ENCODE data around the gene LYSMD1. TPM values are rescaled to one million over a fixed set of nuclear protein-coding genes. Genes with fewer than 3 reads are reported as not detected.

Gene LYSMD1
- total and polyA plus RNA-seq, 2 of the 4 experiments (the other 2 are of a cell fraction): 5.9 to 10.4 TPM

DNA sequence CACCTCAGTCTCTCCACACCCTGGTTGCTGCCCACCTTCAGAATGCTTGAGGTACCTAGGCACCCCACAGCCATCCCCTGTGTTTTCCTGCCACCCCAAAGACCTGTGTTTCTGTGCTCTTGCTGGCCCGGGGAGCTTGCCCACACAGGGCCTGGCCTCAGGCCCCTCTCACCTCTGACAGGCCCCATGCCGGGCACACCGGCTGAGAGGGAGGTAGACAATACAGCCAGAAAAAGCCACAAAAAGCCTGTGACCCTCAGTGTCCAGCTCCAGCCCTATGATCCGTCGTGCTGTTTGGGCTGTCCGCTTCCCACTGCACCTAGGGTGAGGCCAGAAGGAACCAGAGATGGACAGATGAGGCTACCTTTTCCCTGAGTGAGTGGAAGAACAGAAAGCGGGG lies 30.7 kb downstream of the LYSMD1 start:
- H2BK15ac ChIP-seq (ENCODE audit: low read depth, low read length): no peak overlapping the region
- in situ Hi-C loops (cut with MboI; ENCODE audit: low sequenced_read_pairs) (no loop called here), intact Hi-C loops (cut with micrococcal nuclease) (no loop called here), dilution Hi-C loops (cut with HindIII; ENCODE audit: low sequenced_read_pairs, unreplicated experiment) (no loop called here)
- no peak overlapping the region for H2BK120ac ChIP-seq (ENCODE audit: low read depth, low read length)
- H3K4me1 ChIP-seq (ENCODE audit: control insufficient read depth, insufficient read depth, low read length): no peaks in the 10 kb centered on the region
- no peak overlapping the region for H2AK5ac ChIP-seq (ENCODE audit: low read depth, low read length)
- no peak overlapping the region for H3K14ac ChIP-seq (replicated peaks; ENCODE audit: low read depth, low read length)
- no peak overlapping the region for H3K27ac ChIP-seq (ENCODE audit: insufficient read depth, low read length)
- no peak overlapping the region for H4K91ac ChIP-seq (ENCODE audit: insufficient read depth, low read depth, low read length)
- 100% methylated on average over 4 of the region's 7 CpGs; no CpG with 5 or more reads in 1 of the 2 experiments for WGBS, 2 experiments (ENCODE audit: extremely low coverage in 2 of 2, insufficient read length in 1 of 2)
- TF ChIP-seq, protein P1, sequence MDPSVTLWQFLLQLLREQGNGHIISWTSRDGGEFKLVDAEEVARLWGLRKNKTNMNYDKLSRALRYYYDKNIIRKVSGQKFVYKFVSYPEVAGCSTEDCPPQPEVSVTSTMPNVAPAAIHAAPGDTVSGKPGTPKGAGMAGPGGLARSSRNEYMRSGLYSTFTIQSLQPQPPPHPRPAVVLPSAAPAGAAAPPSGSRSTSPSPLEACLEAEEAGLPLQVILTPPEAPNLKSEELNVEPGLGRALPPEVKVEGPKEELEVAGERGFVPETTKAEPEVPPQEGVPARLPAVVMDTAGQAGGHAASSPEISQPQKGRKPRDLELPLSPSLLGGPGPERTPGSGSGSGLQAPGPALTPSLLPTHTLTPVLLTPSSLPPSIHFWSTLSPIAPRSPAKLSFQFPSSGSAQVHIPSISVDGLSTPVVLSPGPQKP (IDR thresholded peaks at IDR 0.05; ENCODE audit: borderline replicate concordance, low read depth, low read length): no peak
- no peak for TF ChIP-seq POLR2A (IDR thresholded peaks at IDR 0.05; ENCODE audit: low read depth, low read length)
- TF ChIP-seq, protein P2, sequence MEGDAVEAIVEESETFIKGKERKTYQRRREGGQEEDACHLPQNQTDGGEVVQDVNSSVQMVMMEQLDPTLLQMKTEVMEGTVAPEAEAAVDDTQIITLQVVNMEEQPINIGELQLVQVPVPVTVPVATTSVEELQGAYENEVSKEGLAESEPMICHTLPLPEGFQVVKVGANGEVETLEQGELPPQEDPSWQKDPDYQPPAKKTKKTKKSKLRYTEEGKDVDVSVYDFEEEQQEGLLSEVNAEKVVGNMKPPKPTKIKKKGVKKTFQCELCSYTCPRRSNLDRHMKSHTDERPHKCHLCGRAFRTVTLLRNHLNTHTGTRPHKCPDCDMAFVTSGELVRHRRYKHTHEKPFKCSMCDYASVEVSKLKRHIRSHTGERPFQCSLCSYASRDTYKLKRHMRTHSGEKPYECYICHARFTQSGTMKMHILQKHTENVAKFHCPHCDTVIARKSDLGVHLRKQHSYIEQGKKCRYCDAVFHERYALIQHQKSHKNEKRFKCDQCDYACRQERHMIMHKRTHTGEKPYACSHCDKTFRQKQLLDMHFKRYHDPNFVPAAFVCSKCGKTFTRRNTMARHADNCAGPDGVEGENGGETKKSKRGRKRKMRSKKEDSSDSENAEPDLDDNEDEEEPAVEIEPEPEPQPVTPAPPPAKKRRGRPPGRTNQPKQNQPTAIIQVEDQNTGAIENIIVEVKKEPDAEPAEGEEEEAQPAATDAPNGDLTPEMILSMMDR (conservative IDR thresholded peaks at IDR 0.05; ENCODE audit: low read depth, low read length): no peak
- TF ChIP-seq RCOR1 (IDR thresholded peaks at IDR 0.05; ENCODE audit: insufficient replicate concordance, low read length): no peak
- no peak for TF ChIP-seq CHD1 (IDR thresholded peaks at IDR 0.05; ENCODE audit: low read depth, low read length)
- no peak for TF ChIP-seq NFE2L2 (IDR thresholded peaks at IDR 0.05; ENCODE audit: low read depth, low read length)
- TF ChIP-seq FOS (IDR thresholded peaks at IDR 0.05; ENCODE audit: low read depth, low read length): no peak
- no peak for TF ChIP-seq BHLHE40 (IDR thresholded peaks at IDR 0.05; ENCODE audit: low read depth, low read length)
- TF ChIP-seq, protein P3, sequence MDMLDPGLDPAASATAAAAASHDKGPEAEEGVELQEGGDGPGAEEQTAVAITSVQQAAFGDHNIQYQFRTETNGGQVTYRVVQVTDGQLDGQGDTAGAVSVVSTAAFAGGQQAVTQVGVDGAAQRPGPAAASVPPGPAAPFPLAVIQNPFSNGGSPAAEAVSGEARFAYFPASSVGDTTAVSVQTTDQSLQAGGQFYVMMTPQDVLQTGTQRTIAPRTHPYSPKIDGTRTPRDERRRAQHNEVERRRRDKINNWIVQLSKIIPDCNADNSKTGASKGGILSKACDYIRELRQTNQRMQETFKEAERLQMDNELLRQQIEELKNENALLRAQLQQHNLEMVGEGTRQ (IDR thresholded peaks at IDR 0.05; ENCODE audit: low read depth, low read length): no peak
- TF ChIP-seq SMC3 (IDR thresholded peaks at IDR 0.05; ENCODE audit: low read depth, low read length): no peak
- no peak for TF ChIP-seq RAD21 (IDR thresholded peaks at IDR 0.05; ENCODE audit: low read length)
- no peak for TF ChIP-seq MXI1 (IDR thresholded peaks at IDR 0.05; ENCODE audit: borderline replicate concordance, low read depth, low read length)
- no peak for TF ChIP-seq CEBPB (IDR thresholded peaks at IDR 0.05; ENCODE audit: low read depth, low read length)
- no peak for TF ChIP-seq MAFK (IDR thresholded peaks at IDR 0.05; ENCODE audit: low read depth, low read length)
- TF ChIP-seq MAZ (IDR thresholded peaks at IDR 0.05; ENCODE audit: borderline replicate concordance, low read depth, low read length): no peak
- TF ChIP-seq RFX5 (IDR thresholded peaks at IDR 0.05; ENCODE audit: low read depth, low read length): no peak
- no peak overlapping the region for H3K18ac ChIP-seq (ENCODE audit: low read depth, low read length)
- H3K27me3 ChIP-seq (ENCODE audit: control insufficient read depth, insufficient read depth, low read length): peaks cover 9% of the 10 kb centered on the region
- no peak overlapping the region for H3K4me3 ChIP-seq (ENCODE audit: insufficient read depth, low read depth, low read length)
- no peaks in the 10 kb centered on the region for H3K9me3 ChIP-seq (ENCODE audit: control insufficient read depth, insufficient read depth, low read length)
- ATAC-seq (ENCODE audit: low read depth) (no peak), DNase-seq (no peak)
- peaks cover 11% of the 10 kb centered on the region; the same call in 1 of the 2 replicates for H3K36me3 ChIP-seq (ENCODE audit: control insufficient read depth, insufficient read depth, low read length)
- no TSS peak for BruUV-seq (replicated peaks)
- H4K8ac ChIP-seq (ENCODE audit: low read depth in 2 of 2, low read length in 2 of 2): no peak overlapping the region
- H3K56ac ChIP-seq (ENCODE audit: extremely low read depth, insufficient read depth, low read length): no peak overlapping the region
- ChIA-PET CTCF (interaction anchor here (0.8 kb wide), 1 partner anchor 13 kb away, joined by 3 read pairs; no protein-coding TSS in a partner anchor), POLR2A (ENCODE audit: unreplicated experiment) (no interaction called here)
- no peak overlapping the region for H3K4ac ChIP-seq (ENCODE audit: low read depth, low read length)
- no peak overlapping the region for H2BK5ac ChIP-seq (ENCODE audit: low read depth, low read length, poor library complexity, severe bottlenecking)
- H2AK9ac ChIP-seq (replicated peaks; ENCODE audit: low read depth, low read length, poor library complexity): peak overlapping the region; percentile 19
- H2AFZ ChIP-seq (replicated peaks; ENCODE audit: low read length, poor library complexity): no peak overlapping the region
- H4K20me1 ChIP-seq (ENCODE audit: insufficient read depth, low read length): no peaks in the 10 kb centered on the region
- no peaks in the 10 kb centered on the region; the same call in 1 of the 2 replicates for H3K9me1 ChIP-seq (ENCODE audit: insufficient read depth, low read length)
- H2BK20ac ChIP-seq (ENCODE audit: low read depth, low read length): no peak overlapping the region
- no peak overlapping the region for H3K9ac ChIP-seq (ENCODE audit: low read depth, low read length)
- no peak overlapping the region for H4K5ac ChIP-seq (ENCODE audit: low read depth, low read length)
- no peak overlapping the region for H3K23ac ChIP-seq (ENCODE audit: low read depth, low read length)
- H3K4me2 ChIP-seq (ENCODE audit: low read depth, low read length): no peak overlapping the region
- no peaks in the 10 kb centered on the region for H3K79me1 ChIP-seq (ENCODE audit: low read depth in 1 of 2, low read length in 2 of 2)

Data from IMR-90 (cell line).